LNCAP (cell line): Measurements from ENCODE around the gene TEX26.

Source experiments
- TF ChIP-seq, protein P1 (sequence below): fragments of 450-650 bp; IDR thresholded peaks from 2 replicates; pipeline ENCODE4 v1.5.1; 2017; ENCODE audit warnings: mild to moderate bottlenecking

TEX26 gene

DNA sequence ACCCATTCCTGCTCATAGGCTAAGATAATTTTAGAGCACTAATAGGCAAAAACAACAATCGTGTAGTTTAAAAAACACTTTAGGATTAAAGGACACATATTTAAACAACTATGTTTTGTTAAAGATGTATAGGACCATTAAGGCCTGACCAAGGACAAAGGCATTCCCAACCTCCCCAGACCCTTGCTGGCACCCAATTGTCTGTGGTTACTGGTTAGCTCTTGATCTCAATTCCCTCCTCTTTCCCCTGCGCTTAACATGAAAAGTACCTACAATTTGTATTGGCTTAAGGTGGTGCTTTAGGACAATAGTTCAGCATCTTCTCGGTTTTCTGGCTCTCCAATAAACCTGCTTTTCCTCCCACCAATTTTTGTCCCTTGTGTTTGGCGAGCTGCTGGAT lies 51.0 kb downstream of the TEX26 start:
- TF ChIP-seq, protein P1, sequence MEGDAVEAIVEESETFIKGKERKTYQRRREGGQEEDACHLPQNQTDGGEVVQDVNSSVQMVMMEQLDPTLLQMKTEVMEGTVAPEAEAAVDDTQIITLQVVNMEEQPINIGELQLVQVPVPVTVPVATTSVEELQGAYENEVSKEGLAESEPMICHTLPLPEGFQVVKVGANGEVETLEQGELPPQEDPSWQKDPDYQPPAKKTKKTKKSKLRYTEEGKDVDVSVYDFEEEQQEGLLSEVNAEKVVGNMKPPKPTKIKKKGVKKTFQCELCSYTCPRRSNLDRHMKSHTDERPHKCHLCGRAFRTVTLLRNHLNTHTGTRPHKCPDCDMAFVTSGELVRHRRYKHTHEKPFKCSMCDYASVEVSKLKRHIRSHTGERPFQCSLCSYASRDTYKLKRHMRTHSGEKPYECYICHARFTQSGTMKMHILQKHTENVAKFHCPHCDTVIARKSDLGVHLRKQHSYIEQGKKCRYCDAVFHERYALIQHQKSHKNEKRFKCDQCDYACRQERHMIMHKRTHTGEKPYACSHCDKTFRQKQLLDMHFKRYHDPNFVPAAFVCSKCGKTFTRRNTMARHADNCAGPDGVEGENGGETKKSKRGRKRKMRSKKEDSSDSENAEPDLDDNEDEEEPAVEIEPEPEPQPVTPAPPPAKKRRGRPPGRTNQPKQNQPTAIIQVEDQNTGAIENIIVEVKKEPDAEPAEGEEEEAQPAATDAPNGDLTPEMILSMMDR, result no peak

DNA sequence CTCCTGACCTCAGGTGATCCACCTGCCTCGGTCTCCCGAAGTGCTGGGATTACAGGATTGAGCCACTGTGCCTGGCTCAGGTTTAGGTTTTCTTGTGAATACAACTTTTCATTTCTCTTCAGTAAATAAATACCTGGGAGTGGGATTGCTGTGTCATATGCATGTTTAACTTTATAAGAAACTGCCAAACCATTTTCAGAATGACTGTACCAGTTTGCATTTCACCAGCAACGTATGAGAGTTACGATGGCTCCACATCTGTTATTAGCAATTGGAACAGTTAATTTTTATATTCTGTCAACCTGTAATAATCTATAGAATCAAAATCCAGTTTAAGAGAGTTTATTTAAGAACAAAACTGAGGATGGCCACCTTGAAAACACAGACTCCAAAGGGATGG lies 52.2 kb downstream of the TEX26 start:
- TF ChIP-seq, protein P1, result no peak

DNA sequence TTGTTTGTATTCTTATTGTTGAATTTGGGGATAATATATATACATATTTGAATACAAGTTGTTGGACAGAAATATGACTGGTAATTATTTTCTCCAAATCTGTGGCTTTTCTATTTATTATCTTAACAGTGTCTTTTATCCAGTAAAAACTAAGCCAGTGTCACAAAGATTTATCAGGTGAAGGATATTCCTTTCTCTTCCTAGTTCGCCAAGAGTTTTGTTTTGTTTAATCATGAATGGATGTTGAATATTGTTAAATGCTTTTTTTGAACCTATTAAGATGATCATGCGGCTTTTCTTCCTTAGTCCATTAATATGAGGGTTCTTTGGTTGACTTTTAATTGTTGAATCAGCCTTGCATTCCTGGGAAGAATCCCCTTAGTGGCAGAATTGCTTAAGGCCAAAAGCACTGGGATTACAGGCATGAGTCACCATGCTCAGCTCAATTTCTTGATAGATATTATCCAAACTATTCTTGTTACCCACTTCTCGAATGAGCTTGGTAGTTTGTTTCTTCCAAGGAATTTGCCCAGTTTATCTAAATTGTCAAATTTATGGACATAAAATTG lies 53.3 kb downstream of the TEX26 start:
- TF ChIP-seq, protein P1, result no peak

DNA sequence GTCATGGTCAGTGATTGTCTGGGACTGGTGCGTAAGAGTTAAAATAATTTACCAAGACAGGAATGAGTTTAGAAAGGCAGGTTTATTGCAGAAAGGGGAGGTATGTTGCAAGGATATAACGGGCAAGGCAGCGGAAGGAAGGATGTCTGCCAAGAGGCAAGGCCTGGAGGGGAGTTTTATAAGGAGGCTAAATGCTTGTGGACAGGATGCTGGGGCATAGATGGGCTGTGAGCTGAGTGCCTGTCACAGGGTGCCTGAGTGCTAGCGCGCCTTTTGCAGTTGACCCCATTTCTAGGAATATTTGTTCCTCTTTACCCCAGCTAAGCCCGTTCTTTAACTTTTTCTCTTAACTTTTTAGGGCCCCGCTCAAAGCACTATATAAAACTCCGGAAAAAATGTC lies 58.7 kb downstream of the TEX26 start:
- TF ChIP-seq, protein P1, result no peak

DNA sequence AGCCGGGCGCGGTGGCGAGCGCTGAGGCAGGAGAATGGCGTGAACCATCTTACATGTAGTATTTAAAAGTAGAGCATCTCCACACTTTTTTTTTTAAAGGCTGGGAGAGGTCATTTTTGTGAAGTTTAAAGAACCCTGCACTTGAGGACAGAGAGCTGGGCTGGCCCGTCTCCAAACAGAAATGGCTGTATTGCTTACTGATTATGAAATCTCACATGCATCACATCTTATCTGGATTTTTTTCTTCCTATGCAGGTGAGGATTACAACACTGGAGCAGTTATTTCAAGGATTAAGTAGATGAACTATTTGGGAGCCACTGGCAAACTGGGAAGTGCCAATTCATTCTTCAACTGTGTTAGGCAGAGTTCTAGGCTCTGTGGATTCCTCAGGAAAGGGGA lies 59.5 kb downstream of the TEX26 start:
- TF ChIP-seq, protein P1, result no peak

DNA sequence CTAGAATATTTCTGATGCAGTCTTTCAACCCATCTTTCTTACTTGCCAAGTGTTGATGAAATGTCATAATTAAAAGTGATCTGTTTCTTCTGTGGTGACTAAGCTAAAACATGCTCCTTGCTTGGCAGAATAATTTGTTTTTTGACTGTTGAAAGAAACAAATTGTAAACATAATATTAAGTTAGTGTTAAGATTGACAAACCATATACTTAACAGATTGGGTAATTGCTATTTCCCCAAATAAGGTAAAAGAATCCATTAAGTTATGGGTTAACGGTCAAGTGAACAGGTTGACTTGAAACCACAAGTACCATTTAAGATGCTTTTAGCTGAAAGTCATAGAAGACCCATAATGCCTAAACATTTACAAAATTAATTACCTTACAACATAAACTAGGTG lies 62.9 kb downstream of the TEX26 start:
- TF ChIP-seq, protein P1, result no peak

DNA sequence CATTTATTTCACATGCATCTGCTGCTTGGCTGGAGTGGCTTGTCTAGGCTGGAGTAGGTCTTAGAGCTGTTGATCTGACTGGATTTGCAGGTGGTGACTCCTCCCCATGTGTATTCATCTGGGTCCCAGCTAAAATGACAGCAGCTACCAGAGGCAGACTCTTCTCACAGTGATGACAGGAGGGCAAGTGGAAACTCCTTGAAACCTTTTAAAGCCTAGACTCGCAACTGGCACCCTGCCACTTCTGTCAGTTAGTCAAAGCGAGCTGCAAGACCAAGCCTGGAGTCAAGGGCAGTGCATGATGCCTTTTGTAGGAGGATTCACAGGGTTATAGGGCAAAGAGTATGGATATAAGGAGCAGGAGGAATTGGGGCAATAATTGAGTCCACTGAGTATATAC lies 65.2 kb downstream of the TEX26 start:
- TF ChIP-seq, protein P1, result no peak
